Hematopoietic multipotent progenitor cell treated with erythropoietin and hydrocortisone succinate and interleukin-3 and kit ligand, for 4 days (in vitro differentiated cells): ENCODE data around the gene SEMA4G.

Experiments
- DNase-seq: peaks from one replicate; pipeline ENCODE4 v3.0.0-alpha.2; 2015

Gene SEMA4G

DNA sequence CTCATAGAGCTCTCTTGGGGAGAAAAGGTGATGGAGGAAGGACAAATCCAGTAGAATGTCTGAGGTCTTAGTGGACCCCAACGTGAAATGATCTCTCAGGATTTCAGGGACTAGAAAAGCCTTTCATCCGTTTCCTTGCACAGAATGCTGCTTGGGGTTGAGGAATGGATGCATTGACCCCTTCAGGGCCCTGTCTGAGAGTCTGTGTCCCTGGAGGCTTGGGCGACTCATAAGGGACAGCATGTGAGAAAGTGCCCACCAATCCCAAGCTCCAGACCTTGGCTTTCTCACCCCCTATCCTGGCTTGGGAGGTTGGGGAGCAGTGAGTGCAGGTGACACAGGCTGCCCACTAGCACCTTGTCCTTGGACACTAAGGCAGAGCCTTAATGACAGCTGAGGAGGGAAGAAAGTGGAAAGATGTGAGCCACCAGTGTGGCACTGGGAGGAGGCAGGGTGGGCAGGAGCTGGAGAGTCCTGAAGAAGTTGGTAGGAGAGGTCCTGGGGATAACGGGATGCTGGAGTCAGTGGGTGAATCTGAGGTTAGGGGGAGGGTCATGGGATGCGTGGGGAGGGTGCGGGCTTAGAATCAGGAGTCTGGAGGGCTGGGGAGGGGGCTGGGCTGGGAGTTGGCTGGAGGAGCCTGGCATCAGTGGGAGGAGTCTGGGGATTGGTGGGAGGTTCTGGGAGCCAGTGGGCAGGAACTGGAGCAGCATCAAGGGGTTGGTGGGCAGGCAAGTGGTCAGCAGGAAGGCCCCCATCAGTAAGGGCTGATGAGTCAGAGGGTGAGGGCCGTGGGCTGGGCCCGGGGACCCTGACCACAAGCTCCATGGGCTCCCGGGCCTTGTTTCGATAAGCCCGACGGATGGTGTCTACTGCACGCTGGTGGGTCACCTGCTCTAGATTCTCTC is 38.9 kb downstream of the SEMA4G start:
- no peak for DNase-seq

DNA sequence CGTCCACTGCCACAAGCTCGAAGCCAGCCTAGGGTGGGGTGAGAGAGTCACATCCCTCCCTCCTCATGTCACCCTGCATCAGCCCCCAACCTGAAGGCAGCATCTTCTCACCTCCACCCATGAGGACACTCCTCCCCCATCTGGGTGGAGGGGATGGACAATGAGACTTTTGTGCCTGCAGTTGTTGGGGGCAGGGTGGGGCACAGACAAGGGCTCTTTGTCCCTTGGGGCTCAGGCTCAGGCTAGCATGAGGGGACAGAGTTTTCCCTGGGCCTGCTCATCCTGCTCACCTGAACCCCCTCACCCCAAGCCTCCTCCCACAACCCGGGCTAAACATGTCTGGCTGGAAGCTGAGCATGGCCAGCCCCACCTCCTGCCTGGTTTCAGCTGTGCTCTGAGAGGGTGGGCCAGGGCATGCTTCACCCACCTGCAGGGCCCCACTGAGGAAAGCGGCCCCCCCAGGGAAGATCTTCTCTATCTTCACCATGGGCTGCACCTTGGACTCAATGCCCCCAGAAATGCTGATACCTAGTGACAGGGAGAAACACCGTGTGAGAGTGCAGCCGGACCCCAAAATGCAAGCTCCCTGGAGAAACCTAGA is 39.6 kb downstream of the SEMA4G start:
- DNase-seq: no peak

DNA sequence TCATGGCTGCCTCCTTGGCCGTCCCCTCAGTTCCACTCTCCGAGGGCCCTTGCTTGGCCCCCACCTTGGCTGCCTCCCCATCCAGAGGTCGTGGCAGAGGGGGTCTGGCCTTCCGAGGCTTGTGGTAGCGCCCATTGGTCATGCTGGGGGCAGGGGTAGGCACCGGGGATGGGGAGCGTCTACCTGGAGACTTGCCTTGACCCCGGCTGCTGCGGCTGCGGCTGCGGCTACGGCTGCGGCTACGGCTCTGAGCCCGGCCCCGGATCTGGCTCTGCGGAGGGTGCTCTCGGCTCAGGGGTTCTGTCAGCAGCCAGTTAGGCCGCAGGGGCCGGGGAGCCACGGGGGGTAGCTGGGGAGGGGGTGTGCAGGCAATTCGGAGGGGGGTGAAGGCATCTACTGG is 41.0 kb downstream of the SEMA4G start:
- DNase-seq: no peak

DNA sequence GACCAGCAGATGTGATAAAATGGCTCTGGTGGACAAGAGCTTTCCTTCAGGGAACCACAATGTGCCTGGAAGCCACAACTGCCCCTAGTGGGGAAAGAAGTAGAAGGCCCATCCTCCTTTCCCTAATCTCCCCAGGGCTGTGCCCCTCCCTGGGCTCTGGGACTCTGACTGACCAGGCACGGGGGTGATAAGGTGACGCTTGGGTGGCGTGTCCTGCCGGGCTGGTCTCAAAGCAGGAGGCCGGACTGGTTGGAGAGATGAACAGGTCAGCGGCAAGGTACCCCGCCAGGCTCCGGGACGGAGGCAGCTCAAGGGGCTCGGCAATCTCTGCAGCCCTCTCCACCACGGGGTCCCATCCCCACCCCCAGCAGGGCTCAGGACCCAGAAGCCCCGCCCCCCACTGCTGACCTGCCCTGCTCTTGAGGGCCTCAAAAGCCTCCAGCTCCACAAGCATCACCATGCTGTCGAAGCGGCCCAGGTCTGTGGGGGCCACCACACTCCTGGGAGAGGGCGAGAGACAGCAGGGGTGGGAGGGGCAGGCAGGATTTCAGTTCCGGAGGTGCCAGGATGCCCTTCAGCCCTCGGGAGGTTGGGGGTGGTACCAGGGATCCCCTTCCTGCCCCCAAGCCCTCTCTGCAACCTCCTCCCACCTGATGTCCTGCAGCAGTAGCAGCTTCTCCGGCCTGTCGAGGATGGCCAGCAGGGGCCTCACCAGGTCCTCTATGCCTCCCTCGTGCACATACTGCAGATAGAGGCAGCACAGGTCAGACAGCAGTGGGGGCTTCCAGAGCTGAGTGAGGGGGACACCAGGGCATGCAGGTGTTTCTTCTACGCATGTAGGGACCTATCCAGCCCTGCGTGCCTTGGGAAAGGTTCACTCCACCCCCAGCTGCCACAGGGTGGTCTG is 42.5 kb downstream of the SEMA4G start:
- peak; percentile 51 for DNase-seq

DNA sequence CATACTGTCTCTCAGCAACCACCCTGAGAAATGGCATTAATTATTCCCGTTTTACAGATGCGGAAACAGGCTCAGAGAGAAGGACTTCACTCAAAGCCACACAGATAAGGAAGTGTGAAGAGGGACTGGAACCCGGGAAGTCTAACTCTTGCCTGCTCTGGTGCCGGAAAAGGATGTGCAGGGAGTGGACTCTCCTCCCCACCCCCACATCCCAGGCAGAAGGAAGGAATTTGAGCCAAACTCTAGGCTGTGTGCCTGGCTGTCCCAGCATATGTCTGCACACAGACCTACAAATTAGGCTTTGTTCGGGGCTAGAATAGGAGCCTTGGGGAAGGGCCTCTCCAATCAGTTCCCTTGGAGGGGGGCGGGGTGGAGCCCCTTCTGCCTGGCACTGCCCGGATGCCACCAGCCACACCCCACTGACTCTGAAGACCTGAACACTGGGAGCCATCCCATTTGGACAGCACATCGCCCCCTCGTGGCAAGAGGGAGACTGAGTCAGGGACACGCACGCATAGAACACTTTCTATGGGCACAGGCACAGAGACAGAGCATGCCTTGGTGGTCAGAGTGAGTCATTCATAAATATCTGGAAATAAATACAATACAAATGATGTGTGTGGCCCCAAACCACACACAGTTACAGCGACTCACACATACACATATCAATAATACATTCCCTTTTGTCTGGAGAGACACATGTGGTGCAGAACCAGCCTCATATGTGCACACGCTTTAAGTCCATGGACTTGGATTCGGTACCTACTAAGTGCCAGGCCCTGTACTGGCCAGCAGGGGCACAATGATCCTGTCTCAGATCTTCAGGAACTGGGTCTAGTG is 43.4 kb downstream of the SEMA4G start:
- peak; percentile 96 for DNase-seq

DNA sequence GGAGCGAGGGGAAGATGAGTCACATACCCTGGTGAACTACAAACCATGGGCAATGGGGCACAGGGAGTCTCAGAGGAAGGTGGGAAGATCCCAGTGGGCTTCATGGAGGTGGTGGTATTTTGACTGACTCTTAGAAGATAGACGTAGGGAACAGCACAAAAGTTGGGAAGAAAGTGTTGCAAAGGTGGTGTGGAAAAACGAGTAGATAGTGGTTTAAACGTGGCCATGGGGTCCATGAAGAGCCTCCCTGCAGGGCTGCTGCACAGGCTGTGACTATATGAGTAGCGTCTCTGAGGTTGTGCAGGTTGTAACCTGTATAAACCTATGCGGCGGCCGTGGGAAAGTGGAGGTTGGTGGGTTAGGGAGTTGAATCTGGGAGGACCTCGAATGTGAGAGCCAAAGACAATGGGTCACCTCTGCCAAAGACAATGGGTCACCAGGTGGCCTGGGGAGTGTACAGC is 44.1 kb downstream of the SEMA4G start:
- no peak for DNase-seq

DNA sequence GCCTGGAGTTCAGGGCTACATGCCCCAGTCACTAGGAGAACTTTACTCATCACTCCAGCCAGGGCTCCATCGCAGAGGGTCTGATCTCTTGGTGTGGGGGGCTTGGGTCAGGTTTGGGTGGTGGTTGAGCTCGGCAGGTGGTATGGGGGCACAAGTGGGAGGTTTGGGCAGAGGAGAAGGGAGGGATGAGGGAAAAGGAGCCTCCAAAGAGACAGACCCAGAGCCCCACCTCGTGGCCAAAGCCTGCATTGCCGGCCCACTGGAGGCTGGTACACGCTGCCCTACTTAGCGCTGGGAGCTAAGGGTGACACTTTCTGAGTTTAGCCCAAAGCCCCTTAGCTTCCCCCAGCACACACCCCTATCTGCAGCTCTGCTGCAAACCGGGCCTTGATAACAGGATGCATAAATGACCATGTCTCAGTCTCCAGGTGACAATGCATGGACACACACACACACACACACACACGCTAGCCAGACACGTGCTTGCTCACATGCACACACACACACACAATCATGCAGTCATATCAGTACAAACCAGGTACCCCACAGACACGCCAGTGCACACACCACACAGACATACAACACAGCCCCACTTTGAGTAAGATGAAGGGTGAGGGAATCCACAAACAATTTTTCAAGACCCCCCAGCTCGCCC is 45.1 kb downstream of the SEMA4G start:
- DNase-seq: peak; percentile 85

DNA sequence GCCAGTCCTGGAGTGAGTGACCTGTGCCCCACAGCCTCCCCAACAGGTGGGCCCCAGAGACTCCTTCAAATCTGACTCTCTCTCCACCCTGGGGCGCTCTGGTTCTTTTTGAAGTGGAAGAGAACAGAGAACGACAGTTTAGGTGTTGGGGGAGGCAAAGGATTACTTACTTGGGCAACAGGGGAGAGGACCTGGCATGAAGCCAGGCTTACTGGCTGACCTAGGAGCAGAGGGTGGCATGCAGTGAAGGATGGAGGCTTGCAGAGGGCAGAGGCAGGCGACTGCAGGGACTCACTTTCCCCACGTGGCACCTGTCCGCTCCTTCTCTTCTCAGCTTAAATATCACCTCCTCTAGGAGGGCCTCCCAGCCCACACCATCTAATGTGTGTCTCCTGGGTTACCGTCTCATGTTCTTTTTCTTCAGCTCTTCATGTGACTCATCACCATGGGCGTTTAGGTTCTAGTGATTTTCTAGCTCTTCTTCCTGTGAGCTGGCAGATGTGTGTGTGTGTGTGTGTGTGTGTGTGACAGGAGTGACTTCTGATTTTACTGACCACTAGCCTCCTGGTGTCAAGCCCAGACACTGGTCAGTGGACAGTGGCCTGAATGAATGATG is 45.8 kb downstream of the SEMA4G start:
- peak; percentile 35 for DNase-seq

DNA sequence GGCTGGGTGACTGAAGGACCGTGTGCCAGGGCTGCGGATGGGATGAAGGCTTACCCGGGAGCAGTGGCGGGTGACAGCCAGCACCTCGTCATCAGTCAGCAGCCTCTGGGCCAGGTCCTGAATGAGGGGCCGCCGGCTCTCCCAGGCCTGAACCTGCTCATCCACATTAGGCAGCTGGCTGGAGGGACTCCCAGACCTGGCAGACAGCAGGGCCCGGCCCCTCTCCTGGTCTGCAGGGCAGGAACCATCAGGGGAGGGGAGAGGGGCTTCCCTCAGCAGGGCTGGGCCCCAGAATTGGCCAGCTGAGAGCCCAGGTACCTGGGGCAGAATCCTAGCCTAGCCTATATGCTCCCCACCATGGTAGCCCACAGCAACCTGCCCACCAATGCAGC is 46.3 kb downstream of the SEMA4G start:
- DNase-seq: no peak

DNA sequence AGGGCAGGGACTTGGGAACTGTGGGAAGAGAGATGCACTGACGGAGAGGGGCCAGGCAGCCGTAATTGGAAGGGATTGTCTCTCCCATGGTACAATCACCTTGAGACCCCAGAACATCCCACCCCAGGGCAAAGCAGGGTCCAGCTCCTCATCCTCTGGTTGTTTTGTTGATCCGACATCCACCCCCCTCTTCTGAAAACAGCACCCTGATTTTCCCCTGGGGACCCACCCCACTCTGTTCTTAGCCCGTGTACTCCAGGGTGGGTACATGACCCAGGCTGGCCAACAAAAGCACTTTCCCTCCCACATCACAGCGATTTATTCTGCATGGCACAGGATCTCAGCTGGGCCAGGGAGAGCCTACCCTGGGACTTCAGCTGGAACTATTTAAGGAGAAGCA is 47.5 kb downstream of the SEMA4G start:
- DNase-seq: no peak

DNA sequence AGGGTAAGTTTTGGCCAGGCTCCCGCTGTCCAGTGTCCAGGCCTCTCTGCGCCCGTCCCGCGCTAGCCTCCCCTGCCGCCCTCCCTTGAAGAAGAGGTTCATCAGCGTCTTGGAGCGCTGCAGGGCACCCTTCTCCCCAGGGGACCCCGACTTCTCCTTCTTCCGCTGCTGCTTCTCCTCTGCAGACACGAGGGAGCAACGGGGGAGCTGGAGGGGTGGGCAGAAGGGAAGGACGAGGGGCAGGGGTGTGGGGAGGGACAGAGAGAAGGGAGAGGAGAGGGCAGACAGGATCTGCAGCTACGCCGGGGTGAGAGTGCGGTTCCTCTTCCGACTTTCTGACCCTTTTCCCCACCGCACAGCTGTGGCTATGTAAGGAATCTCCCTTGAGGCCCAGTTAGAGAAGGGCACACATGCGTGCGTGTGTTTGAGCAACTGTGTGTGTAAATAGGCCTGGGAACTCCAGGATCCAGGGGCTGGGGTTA is 48.9 kb downstream of the SEMA4G start:
- DNase-seq: no peak

DNA sequence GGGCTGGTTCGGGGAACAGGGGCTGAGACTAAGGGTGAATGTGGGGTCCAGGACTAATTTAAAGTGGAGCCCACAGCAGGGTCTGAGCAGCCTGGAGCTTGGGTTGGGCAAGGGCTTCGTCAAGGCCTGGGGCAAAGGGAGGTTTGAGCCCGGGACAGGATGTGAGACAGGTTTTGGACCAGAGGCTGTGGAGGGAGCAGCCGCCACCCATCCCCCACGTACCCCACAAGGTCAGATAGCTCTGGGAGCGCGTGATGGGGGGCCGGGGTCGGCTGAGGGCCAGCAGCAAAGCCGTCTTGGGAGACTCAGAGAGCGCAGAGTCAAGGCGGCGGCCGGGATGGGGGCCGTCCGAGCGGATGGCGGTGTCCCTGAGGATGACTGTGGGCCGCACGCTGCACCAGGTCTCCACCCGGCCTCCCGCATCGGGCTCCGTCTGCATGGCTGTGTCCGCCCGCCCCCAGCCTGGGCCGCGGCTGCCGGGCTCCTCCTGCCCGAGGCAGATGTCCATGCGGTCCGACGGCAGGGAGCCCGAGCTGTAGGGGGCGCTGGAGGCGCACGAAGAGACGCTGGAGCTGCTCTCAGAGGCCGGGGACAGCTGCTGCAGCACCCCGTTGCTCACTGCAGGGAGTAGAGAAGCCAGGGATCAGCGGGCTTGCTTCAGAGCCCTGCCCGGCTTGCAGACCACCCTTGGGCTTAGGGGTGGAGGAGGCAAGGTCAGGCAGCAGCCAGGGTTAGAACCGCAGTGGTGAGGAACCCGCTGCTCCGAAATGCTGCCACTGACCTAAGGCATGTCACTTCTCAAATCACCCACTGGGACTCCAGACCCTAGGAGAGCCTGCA is 49.5 kb downstream of the SEMA4G start:
- DNase-seq: peak; percentile 93
